DND-41 (cell line): Measurements from ENCODE around the gene TP53I13.

Experiments used
- ATAC-seq: fragments of 200-7000 bp; cut with Tn5 transposase; 3 replicates; pipeline ENCODE4 v1.9.1; 2021; ENCODE audit warnings: low read depth; ENCODE audit not compliant: insufficient read depth
- DNase-seq: peaks from one replicate; pipeline ENCODE4 v3.0.0-alpha.2; 2020
- H2AFZ ChIP-seq: 2 replicates; pipeline ENCODE4 v1.6.0; 2012; ENCODE audit warnings: low read depth, low read length
- H3K27ac ChIP-seq: 2 replicates; pipeline ENCODE4 v1.5.1; 2012; ENCODE audit warnings: low read length, inconsistent platforms
- H3K27me3 ChIP-seq: fragments of 200-600 bp; sonication (generic); 2 replicates; pipeline ENCODE4 v1.6.0; 2012; ENCODE audit warnings: low read length, mild to moderate bottlenecking, inconsistent platforms; ENCODE audit not compliant: insufficient read depth, poor library complexity
- H3K36me3 ChIP-seq: 2 replicates; pipeline ENCODE4 v1.5.1; 2012; ENCODE audit warnings: low read length, inconsistent platforms; ENCODE audit not compliant: insufficient read depth
- H3K4me1 ChIP-seq: 2 replicates; pipeline ENCODE4 v1.5.1; 2012; ENCODE audit warnings: mild to moderate bottlenecking, low read length; ENCODE audit not compliant: insufficient read depth
- H3K4me2 ChIP-seq: 2 replicates; pipeline ENCODE4 v1.6.0; 2012; ENCODE audit warnings: mild to moderate bottlenecking, moderate library complexity, low read length, inconsistent platforms; ENCODE audit not compliant: insufficient read depth
- H3K4me3 ChIP-seq, 2 experiments: fragments of 200-600 bp in 1 of 2; shearing (Covaris generic) in 1 of 2; 2 replicates each; pipeline ENCODE4 v1.5.1; 2012 to 2016; ENCODE audit warnings: inconsistent platforms in 2 of 2, low read length in 2 of 2, mild to moderate bottlenecking in 2 of 2, low read depth in 1 of 2, moderate library complexity in 1 of 2
- H3K79me2 ChIP-seq: 2 replicates; pipeline ENCODE4 v1.6.0; 2012; ENCODE audit warnings: low read length, inconsistent platforms; ENCODE audit not compliant: insufficient read depth
- H3K9ac ChIP-seq: 2 replicates; pipeline ENCODE4 v1.6.0; 2012; ENCODE audit warnings: low read depth, mild to moderate bottlenecking, inconsistent platforms, low read length, moderate library complexity
- H3K9me3 ChIP-seq: 2 replicates; pipeline ENCODE4 v1.5.1; 2012; ENCODE audit warnings: low read length, moderate library complexity, mild to moderate bottlenecking, inconsistent platforms; ENCODE audit not compliant: insufficient read depth, severe bottlenecking
- H4K20me1 ChIP-seq: 2 replicates; pipeline ENCODE4 v1.6.0; 2012; ENCODE audit warnings: low read length; ENCODE audit not compliant: insufficient read depth
- EZH2 ChIP-seq: IDR thresholded peaks from 3 replicates; pipeline ENCODE4 v1.6.1; 2012; ENCODE audit warnings: borderline replicate concordance, low read depth, mild to moderate bottlenecking, moderate library complexity, low read length, inconsistent platforms; ENCODE audit not compliant: severe bottlenecking
- TF ChIP-seq, protein P1 (sequence below): IDR thresholded peaks from 2 replicates; pipeline ENCODE4 v1.5.1; 2012; ENCODE audit warnings: borderline replicate concordance, low read length, moderate library complexity, mild to moderate bottlenecking; ENCODE audit not compliant: poor library complexity, severe bottlenecking; ENCODE audit errors: extremely low read depth

The TP53I13 gene

DNA sequence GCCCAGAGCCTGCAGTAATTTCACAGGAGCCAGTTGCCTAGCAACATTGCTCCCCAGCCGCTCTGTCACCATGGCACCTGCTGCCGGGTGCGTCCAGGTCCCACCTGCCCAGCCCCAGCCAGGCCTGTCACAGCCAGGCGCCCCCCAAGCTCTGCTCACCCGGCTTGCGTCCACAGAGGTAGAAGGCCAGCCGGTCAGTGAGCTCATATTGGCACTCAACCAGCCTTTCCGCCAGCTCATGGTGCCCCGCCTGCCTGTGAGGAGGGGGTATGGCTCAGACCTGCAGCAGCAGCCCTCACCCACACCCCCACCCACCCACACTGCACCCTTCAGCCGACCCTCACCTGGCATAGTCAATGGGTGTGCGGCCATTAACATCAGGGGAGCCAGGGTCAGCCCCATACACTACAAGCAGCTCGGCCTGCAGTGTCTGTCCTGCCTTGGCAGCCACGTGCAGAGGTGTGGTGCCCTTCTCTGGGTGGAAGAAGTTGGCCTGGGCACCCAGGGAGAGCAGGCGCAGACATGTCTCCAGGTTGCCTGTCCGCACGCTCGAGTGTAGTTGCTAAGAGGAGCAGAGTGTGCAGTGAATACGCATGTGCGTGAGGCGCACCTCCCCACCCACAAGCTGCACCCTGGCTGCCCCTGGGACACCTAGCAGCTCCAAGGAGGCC, 13.2 kb downstream of the TP53I13 start:
- no peak overlapping the region for H3K9ac ChIP-seq
- peaks cover 48% of the 10 kb centered on the region for H3K79me2 ChIP-seq
- no peak overlapping the region for H3K4me3 ChIP-seq
- H3K4me1 ChIP-seq: peaks cover 10% of the 10 kb centered on the region
- H3K27me3 ChIP-seq: no peaks in the 10 kb centered on the region
- no peaks in the 10 kb centered on the region for H3K9me3 ChIP-seq
- no peak overlapping the region for H3K27ac ChIP-seq
- DNase-seq (no peak), ATAC-seq (no peak)
- peaks cover 71% of the 10 kb centered on the region for H3K36me3 ChIP-seq
- H4K20me1 ChIP-seq: peaks cover 73% of the 10 kb centered on the region
- no peak overlapping the region for H3K4me2 ChIP-seq
- TF ChIP-seq, protein P1, sequence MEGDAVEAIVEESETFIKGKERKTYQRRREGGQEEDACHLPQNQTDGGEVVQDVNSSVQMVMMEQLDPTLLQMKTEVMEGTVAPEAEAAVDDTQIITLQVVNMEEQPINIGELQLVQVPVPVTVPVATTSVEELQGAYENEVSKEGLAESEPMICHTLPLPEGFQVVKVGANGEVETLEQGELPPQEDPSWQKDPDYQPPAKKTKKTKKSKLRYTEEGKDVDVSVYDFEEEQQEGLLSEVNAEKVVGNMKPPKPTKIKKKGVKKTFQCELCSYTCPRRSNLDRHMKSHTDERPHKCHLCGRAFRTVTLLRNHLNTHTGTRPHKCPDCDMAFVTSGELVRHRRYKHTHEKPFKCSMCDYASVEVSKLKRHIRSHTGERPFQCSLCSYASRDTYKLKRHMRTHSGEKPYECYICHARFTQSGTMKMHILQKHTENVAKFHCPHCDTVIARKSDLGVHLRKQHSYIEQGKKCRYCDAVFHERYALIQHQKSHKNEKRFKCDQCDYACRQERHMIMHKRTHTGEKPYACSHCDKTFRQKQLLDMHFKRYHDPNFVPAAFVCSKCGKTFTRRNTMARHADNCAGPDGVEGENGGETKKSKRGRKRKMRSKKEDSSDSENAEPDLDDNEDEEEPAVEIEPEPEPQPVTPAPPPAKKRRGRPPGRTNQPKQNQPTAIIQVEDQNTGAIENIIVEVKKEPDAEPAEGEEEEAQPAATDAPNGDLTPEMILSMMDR: no peak
- TF ChIP-seq EZH2: no peak
- no peak overlapping the region for H2AFZ ChIP-seq

DNA sequence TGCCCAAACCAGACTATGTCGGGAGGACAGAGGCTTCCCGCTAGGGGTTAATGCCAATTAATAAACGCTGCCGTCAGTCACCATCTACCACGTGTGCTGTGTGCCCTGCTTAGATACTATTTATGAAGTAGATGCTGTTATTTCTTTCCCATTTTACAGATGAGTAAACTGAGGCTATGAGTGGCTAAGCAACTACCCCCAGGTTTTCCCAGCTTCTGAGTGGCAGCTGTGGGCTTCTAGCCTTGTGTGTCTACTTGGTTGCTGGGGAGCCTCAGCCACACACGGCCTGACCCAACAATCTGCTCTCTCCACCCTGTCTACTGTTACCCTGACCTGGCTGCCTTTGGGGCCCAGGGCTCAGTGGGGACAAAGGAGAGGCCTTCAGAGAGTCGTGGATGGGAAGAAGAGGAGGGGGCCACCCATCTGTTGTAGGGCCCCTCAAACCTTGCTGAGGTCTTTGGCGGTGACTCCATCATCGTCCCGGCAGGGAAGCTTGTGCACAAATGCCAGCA, 13.8 kb downstream of the TP53I13 start:
- Histone ChIP-seq H2AFZ (no peak overlapping the region), H3K4me1 (peaks cover 16% of the 10 kb centered on the region), H3K79me2 (peaks cover 54% of the 10 kb centered on the region), H3K4me2 (no peak overlapping the region), H3K27ac (no peak overlapping the region), H3K36me3 (peaks cover 65% of the 10 kb centered on the region), H3K9me3 (no peaks in the 10 kb centered on the region), H3K27me3 (no peaks in the 10 kb centered on the region), H4K20me1 (peaks cover 79% of the 10 kb centered on the region), H3K4me3 (no peak overlapping the region), H3K9ac (no peak overlapping the region)
- TF ChIP-seq, protein P1: no peak
- TF ChIP-seq EZH2: no peak
- DNase-seq (no peak), ATAC-seq (no peak)

DNA sequence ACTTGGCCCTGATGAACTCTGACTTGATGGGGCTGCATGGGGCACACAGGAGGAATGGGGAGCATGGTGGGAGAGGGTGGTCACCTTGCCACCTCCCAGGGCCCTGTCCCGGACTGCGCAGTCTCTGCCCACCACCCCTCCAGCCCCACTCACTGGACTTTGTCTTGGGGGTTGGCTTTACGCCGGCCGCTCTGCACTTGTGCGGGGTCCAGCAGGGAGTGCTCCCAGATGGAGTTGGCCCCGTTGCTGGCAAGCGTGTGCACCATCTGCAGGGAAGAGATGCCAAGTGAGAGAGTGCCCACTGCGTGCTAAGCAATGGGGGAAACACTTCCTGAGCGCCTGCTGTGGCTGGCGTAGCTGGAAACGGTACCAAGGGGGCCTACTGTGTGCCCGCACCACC, 14.3 kb downstream of the TP53I13 start:
- peaks cover 58% of the 10 kb centered on the region for H3K79me2 ChIP-seq

More for the DNA sequence above, 14.3 kb downstream of the TP53I13 start:
- Histone ChIP-seq H3K4me3 (no peak overlapping the region), H3K36me3 (peaks cover 60% of the 10 kb centered on the region), H3K4me2 (no peak overlapping the region), H3K27me3 (no peaks in the 10 kb centered on the region), H3K9me3 (no peaks in the 10 kb centered on the region), H3K9ac (no peak overlapping the region), H4K20me1 (peaks cover 81% of the 10 kb centered on the region), H3K4me1 (peaks cover 21% of the 10 kb centered on the region), H2AFZ (no peak overlapping the region), H3K27ac (no peak overlapping the region)
- no peak for ATAC-seq
- TF ChIP-seq, protein P1: no peak
- no peak for TF ChIP-seq EZH2
- DNase-seq: no peak
